ENCODE results near the gene SYDE1.

GRCh38 chr19:15108145-15108844, 1.1 kb downstream of the SYDE1 start:
- TF ChIP-seq CTCF (conservative IDR thresholded peaks at IDR 0.05; ENCODE audit: low read depth, low read length) = no peak
- TF ChIP-seq RAD21 (IDR thresholded peaks at IDR 0.05; ENCODE audit: low read length) = no peak
- TF ChIP-seq CHD1 (IDR thresholded peaks at IDR 0.05; ENCODE audit: low read depth, low read length) = no peak
- no peak for TF ChIP-seq POLR2A (IDR thresholded peaks at IDR 0.05; ENCODE audit: low read depth, low read length)
- no peak; the same call in 1 of the 2 replicates for TF ChIP-seq MAZ (IDR thresholded peaks at IDR 0.05; ENCODE audit: borderline replicate concordance, low read depth, low read length)
- no peak for TF ChIP-seq RCOR1 (IDR thresholded peaks at IDR 0.05; ENCODE audit: insufficient replicate concordance, low read length)
- no peak for TF ChIP-seq CEBPB (IDR thresholded peaks at IDR 0.05; ENCODE audit: low read depth, low read length)

Measured in IMR-90 (cell line).